Left lung (tissue), 10 donors: ENCODE data around the gene VAV1. TPM values are rescaled to one million over a fixed set of nuclear protein-coding genes. Genes with fewer than 3 reads are reported as not detected.

Experiments
- ATAC-seq: fragments of 200-7000 bp; cut with Tn5 transposase; one replicate; pipeline ENCODE4 v1.9.1; 2020; ENCODE audit warnings: moderate library complexity
- DNase-seq, 4 donors: peaks; one replicate each; pipeline ENCODE4 v3.0.0-alpha.2; 2013 to 2020
- H3K27ac ChIP-seq, 2 donors: fragments of 200-600 bp; sonication (generic) in 1 of 2; one replicate each; pipeline versions ENCODE4 v1.5.0 to v1.8.0; 2020 to 2021
- H3K27me3 ChIP-seq, 2 donors: fragments of 200-600 bp; sonication (generic) in 1 of 2; one replicate each; pipeline versions ENCODE4 v1.5.0 to v1.8.0; 2020 to 2021
- H3K36me3 ChIP-seq, 2 donors: fragments of 200-600 bp; sonication (generic) in 1 of 2; one replicate each; pipeline versions ENCODE4 v1.5.0 to v1.8.0; 2020 to 2021
- H3K4me1 ChIP-seq, 2 donors: fragments of 200-600 bp; one replicate each; pipeline ENCODE4 v1.8.0; 2021
- H3K4me3 ChIP-seq, 2 donors: fragments of 200-600 bp; sonication (generic) in 1 of 2; one replicate each; pipeline versions ENCODE4 v1.5.0 to v1.8.0; 2020 to 2021; ENCODE audit warnings: mild to moderate bottlenecking in 1 of 2
- H3K9me3 ChIP-seq, 2 donors: fragments of 200-600 bp; sonication (generic) in 1 of 2; one replicate each; pipeline versions ENCODE4 v1.5.0 to v1.8.0; 2020 to 2021
- CTCF ChIP-seq, 2 donors: fragments of 200-600 bp; sonication (generic) in 1 of 2; IDR thresholded peaks; one replicate each; pipeline versions ENCODE4 v1.5.0 to v1.8.0; 2021; ENCODE audit warnings: antibody characterized with exemption in 2 of 2
- intact Hi-C, 2 donors: fragments of 100-400 bp; cut with DNase I; formaldehyde crosslinking; loops; one replicate each; pipeline versions ENCODE4 v1.11.2 to v1.14.2; 2022
- polyA plus RNA-seq, 6 donors: library from polyadenylated mRNA; unstranded; fragments of 120-200 nt; gene quantifications; one replicate each; pipeline ENCODE4 v1.2.1, GENCODE V29; 2013; ENCODE audit not compliant: insufficient read length in 6 of 6
- total RNA-seq, 2 donors: library from RNA; stranded (reverse); fragmentation: NEBNext Ultra II Directional; extraction: Animal tissue kit (Norgen Biotek cat#: 25700); gene quantifications; one replicate each; pipeline ENCODE4 v1.2.1, GENCODE V29; 2021
- donor health status: DM: no; HTN: yes; CAD: no.
- donor health status: DM: no; HTN: no; CAD: no.

VAV1 gene
- total and polyA plus RNA-seq, 8 donors = 2.0 to 51.3 (median 2.8) TPM

DNA sequence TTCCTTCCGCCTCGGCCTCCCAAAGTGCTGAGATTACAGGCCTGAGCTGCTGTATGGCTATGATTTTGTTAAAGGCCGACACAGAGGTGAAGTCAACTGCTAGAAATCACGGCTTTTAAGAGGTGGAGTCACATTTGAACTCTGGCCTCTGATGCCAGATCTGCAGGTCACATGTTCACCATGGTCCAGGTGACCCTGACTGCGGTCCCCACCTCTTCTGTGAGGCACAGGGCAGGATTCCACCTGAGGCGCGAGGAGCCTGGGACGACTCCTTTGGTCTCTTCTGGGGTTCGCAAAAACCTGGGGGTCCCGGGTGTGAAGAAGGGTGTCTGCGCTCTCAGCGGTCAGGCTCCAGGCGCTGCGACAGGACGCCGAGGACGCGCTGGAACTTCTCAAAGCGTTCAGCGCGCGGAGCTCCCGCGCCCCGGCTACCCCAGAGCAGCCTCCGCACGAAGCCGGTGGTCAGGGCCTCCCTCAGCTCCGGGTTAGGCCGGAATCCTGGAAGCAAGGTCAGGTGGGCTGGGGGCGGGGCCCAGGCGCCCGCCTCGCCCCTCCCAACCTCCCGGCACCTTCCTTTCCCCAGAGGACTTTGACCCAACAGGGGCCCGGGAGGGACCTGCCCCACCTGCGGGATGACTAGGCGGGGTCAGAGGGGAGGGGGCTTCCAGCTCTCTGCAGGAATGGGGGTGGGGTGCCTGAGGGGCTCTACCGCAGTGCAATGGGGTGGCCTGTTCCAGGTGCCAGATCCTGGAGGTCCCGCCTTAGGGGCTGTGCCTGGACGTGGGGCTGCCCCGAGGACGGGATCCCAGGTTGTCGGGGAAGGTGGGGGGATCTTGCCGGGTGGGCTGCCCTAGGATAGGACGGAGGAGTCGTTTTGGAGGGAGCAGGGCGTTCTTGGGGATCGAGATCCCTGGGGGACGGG is 20.0 kb upstream of the VAV1 start:
- ATAC-seq (no peak), DNase-seq (peak in 1 of 4 donors; percentile 68)
- H3K36me3 ChIP-seq = peaks cover 0 to 74% of the 10 kb centered on the region in 2 donors
- H3K4me1 ChIP-seq = peaks cover 3 to 14% of the 10 kb centered on the region in 2 donors
- H3K27ac ChIP-seq = peak overlapping the region in 1 of 2 donors; percentile 72
- TF ChIP-seq CTCF (IDR thresholded peaks at IDR 0.05) = no peak
- H3K27me3 ChIP-seq = no peaks in the 10 kb centered on the region
- intact Hi-C loops = no loop called here
- H3K4me3 ChIP-seq = peak overlapping the region in 1 of 2 donors; percentile 39
- no peaks in the 10 kb centered on the region for H3K9me3 ChIP-seq

DNA sequence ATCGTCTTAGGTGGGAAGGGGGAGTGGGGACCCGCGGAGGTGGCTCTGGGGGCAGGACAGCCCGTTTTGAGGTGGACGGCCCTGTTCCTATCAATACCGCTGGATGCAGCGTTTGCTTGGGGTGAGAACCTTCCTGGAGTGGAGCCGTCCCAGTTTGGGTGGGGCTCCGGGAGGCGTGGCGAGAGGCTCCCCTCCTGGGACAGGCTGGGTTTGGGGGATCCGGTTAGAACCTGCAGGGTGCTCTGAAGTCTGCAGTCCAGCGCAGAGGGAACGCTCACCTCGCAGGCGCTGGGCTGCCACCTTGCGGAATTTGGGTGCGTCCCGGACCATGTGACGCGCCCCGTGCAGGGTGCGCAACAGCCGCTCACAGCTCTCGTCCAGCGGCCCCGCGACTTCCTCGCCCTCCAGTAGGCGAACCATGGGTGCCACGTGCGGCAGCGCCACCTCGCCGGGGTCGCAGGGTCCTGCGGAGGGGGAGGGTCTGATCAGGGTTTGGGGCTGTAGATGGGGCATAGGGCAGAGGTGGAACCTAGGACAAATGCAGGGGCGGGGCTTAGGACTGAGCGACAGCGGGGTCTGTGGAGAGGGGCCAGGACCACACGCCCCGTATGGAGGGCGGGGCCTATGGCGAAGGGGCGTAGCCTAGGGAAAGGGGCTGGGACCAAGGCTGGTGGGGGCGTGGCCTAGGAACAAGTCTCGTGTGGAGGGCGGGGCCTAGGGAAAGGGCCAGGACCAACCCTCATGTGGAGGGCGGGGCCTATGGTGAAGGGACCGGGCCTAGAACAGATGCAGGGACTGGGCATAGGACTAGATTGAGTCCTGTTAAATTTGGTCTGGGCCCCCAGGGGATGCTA is 19.1 kb upstream of the VAV1 start:
- Histone ChIP-seq H3K4me3 (peak overlapping the region; percentile 21 to 39), H3K9me3 (no peaks in the 10 kb centered on the region), H3K36me3 (peaks cover 0 to 69% of the 10 kb centered on the region in 2 donors), H3K27me3 (no peaks in the 10 kb centered on the region), H3K4me1 (peaks cover 0 to 14% of the 10 kb centered on the region in 2 donors), H3K27ac (peak overlapping the region in 1 of 2 donors; percentile 72)
- intact Hi-C loops = no loop called here
- ATAC-seq (peak; percentile 92), DNase-seq (peak in 3 of 4 donors; percentile 69 to 94 (median 85))
- TF ChIP-seq CTCF (IDR thresholded peaks at IDR 0.05) = peak in 1 of 2 donors; percentile 45

- no peak for ATAC-seq
- Histone ChIP-seq H3K27ac (no peak overlapping the region), H3K27me3 (no peaks in the 10 kb centered on the region), H3K9me3 (no peaks in the 10 kb centered on the region), H3K4me3 (no peak overlapping the region), H3K4me1 (peaks cover 0 to 14% of the 10 kb centered on the region in 2 donors), H3K36me3 (peaks cover 0 to 68% of the 10 kb centered on the region in 2 donors)
- intact Hi-C loops = no loop called here
- peak in 1 of 4 donors; percentile 82 for DNase-seq
- TF ChIP-seq CTCF (IDR thresholded peaks at IDR 0.05) = no peak
These were observed 18.4 kb upstream of the VAV1 start for GRCh38 chr19:6754136-6754535.

DNA sequence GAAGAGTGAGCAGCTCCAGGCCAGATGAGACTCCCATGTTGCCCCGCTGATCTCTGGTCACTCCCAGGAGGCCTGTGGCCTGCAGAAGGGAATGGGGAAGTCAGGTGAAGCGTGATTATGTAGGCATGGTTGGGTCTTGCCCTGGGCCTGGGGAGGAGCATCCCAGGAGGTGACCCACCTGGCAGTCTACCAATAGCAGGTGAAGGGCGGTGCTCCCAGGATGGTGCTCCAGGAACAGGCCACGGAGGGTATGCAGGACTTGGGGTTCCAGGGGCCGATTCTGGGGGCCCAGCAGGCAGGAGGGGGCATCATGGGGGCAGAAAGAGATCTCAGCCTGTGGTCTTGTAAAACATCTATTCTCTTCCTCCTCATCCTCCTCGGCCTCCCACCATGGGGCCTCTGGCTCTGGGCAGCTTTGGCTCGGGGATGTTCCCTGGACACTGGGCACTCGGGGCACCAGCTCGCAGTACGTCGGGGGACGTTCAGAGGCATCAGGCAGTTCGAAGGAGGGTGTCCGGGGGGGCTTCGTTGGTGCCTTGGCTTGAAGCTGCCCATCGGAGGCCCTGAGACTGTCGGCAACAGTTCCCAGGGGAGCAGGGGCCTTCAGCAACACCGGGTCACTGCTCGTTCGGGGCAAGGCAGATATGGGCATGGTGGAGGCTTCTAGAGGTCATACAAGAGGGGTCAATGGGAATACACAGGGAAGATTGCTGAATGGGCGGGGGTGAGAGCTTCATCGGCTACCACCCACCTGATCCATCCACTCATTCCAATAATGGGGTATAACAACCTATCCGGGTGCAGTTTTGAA is 17.6 kb upstream of the VAV1 start:
- H3K4me1 ChIP-seq = peaks cover 0 to 14% of the 10 kb centered on the region in 2 donors
- H3K27ac ChIP-seq = no peak overlapping the region
- intact Hi-C loops = no loop called here
- H3K4me3 ChIP-seq = no peak overlapping the region
- ATAC-seq (no peak), DNase-seq (peak in 1 of 4 donors; percentile 63)
- no peaks in the 10 kb centered on the region for H3K27me3 ChIP-seq
- H3K36me3 ChIP-seq = peaks cover 0 to 65% of the 10 kb centered on the region in 2 donors
- H3K9me3 ChIP-seq = no peaks in the 10 kb centered on the region
- no peak for TF ChIP-seq CTCF (IDR thresholded peaks at IDR 0.05)
